ENCODE results near the gene EIF4G3. TPM values are rescaled to one million over a fixed set of nuclear protein-coding genes. Genes with fewer than 3 reads are reported as not detected.

Gene EIF4G3
- total and polyA plus RNA-seq, 2 donors (not counting 3 experiments of a cell fraction or from before 2014, with no cell fraction given) = 40.7 to 78.5 TPM

- no peaks in the 10 kb centered on the region for H3K4me1 ChIP-seq (ENCODE audit: control insufficient read depth, extremely low read depth, insufficient read depth, low read length)
- H3K79me2 ChIP-seq (ENCODE audit: control insufficient read depth, insufficient read depth, low read length) = peaks cover 3% of the 10 kb centered on the region
- no peak overlapping the region for H3K4me2 ChIP-seq (ENCODE audit: insufficient read depth, low read length)
- DNase-seq (ENCODE audit: low read depth, low spot score) (no peak), FAIRE-seq (no peak)
- no peak overlapping the region for H3K4me3 ChIP-seq (replicated peaks in 1 of 3; ENCODE audit: insufficient read depth in 1 of 3, low read depth in 1 of 3, low read length in 3 of 3)
- H3K9me1 ChIP-seq (replicated peaks; ENCODE audit: control insufficient read depth, extremely low read depth, insufficient read depth, low read length) = no peaks in the 10 kb centered on the region
- H3K9me3 ChIP-seq (replicated peaks; ENCODE audit: control insufficient read depth, insufficient read depth, low read length) = no peaks in the 10 kb centered on the region
- no peaks in the 10 kb centered on the region for H3K27me3 ChIP-seq (ENCODE audit: control insufficient read depth in 2 of 2, insufficient read depth in 2 of 2, low read length in 2 of 2)
- intact Hi-C loops (cut with micrococcal nuclease) = no loop called here
- H3K27ac ChIP-seq (ENCODE audit: insufficient read depth, low read depth, low read length) = no peak overlapping the region
- dilution Hi-C loops (cut with MboI; ENCODE audit: extremely low pct_ligation_motif_present, low sequenced_read_pairs) = no loop called here
- no peak overlapping the region for H3K9ac ChIP-seq (replicated peaks; ENCODE audit: extremely low read depth, insufficient read depth, low read length)
- BruUV-seq (replicated peaks) = no TSS peak
- TF ChIP-seq POLR2AphosphoS5 (IDR thresholded peaks at IDR 0.05; ENCODE audit: insufficient read depth, low read depth, low read length) = no peak
- no peak for TF ChIP-seq CTCF (IDR thresholded peaks at IDR 0.05; ENCODE audit: extremely low read depth in 1 of 2, insufficient read depth in 1 of 2, low read depth in 1 of 2, low read length in 2 of 2)
- H3K36me3 ChIP-seq (ENCODE audit: control insufficient read depth in 2 of 2, extremely low read depth in 1 of 2, insufficient read depth in 2 of 2, low read length in 2 of 2) = no peaks in the 10 kb centered on the region
- CTCF ChIA-PET = interaction anchor here (0.6 to 3.2 kb wide), 2 partner anchors 130 to 206 kb away, joined by 3 to 14 read pairs; no protein-coding TSS in a partner anchor
- H2AFZ ChIP-seq (ENCODE audit: low read depth, low read length) = no peak overlapping the region
- no peaks in the 10 kb centered on the region for H4K20me1 ChIP-seq (replicated peaks; ENCODE audit: control insufficient read depth, extremely low read depth, insufficient read depth, low read length)
- POLR2A ChIA-PET = no interaction called here
These were observed 187.8 kb downstream of the EIF4G3 start for GRCh38 chr1:20988943-20989342.

GRCh38 chr1:20987831-20988825, 188.6 kb downstream of the EIF4G3 start:
- Histone ChIP-seq H3K36me3 (ENCODE audit: control insufficient read depth in 2 of 2, extremely low read depth in 1 of 2, insufficient read depth in 2 of 2, low read length in 2 of 2) (no peaks in the 10 kb centered on the region), H3K9me3 (replicated peaks; ENCODE audit: control insufficient read depth, insufficient read depth, low read length) (no peaks in the 10 kb centered on the region), H3K9me1 (replicated peaks; ENCODE audit: control insufficient read depth, extremely low read depth, insufficient read depth, low read length) (no peaks in the 10 kb centered on the region), H4K20me1 (replicated peaks; ENCODE audit: control insufficient read depth, extremely low read depth, insufficient read depth, low read length) (no peaks in the 10 kb centered on the region), H2AFZ (ENCODE audit: low read depth, low read length) (no peak overlapping the region), H3K4me2 (ENCODE audit: insufficient read depth, low read length) (no peak overlapping the region), H3K9ac (replicated peaks; ENCODE audit: extremely low read depth, insufficient read depth, low read length) (no peak overlapping the region), H3K79me2 (ENCODE audit: control insufficient read depth, insufficient read depth, low read length) (peaks cover 3% of the 10 kb centered on the region), H3K27me3 (ENCODE audit: control insufficient read depth in 2 of 2, insufficient read depth in 2 of 2, low read length in 2 of 2) (no peaks in the 10 kb centered on the region), H3K27ac (ENCODE audit: insufficient read depth, low read depth, low read length) (no peak overlapping the region), H3K4me3 (replicated peaks in 1 of 3; ENCODE audit: insufficient read depth in 1 of 3, low read depth in 1 of 3, low read length in 3 of 3) (no peak overlapping the region), H3K4me1 (ENCODE audit: control insufficient read depth, extremely low read depth, insufficient read depth, low read length) (no peaks in the 10 kb centered on the region)
- ChIA-PET CTCF (interaction anchor here (1.0 to 3.2 kb wide), 3 partner anchors 205 to 291 kb away, joined by 3 to 14 read pairs (median 3); no protein-coding TSS in a partner anchor), POLR2A (no interaction called here)
- dilution Hi-C loops (cut with MboI; ENCODE audit: extremely low pct_ligation_motif_present, low sequenced_read_pairs) (no loop called here), intact Hi-C loops (cut with micrococcal nuclease) (no loop called here)
- FAIRE-seq (peak; percentile 44), DNase-seq (ENCODE audit: low read depth, low spot score) (no peak)
- TF ChIP-seq MYC (IDR thresholded peaks at IDR 0.05; ENCODE audit: low read depth, low read length) = no peak
- no peak for TF ChIP-seq JUN (IDR thresholded peaks at IDR 0.05; ENCODE audit: borderline replicate concordance, insufficient read depth, insufficient read length, low read depth)
- no peak for TF ChIP-seq POLR2AphosphoS5 (IDR thresholded peaks at IDR 0.05; ENCODE audit: insufficient read depth, low read depth, low read length)
- no peak for TF ChIP-seq CTCF (IDR thresholded peaks at IDR 0.05; ENCODE audit: extremely low read depth in 1 of 2, insufficient read depth in 1 of 2, low read depth in 1 of 2, low read length in 2 of 2)
- no peak for TF ChIP-seq MAX (IDR thresholded peaks at IDR 0.05; ENCODE audit: insufficient read depth, insufficient read length)
- TF ChIP-seq GATA2 (IDR thresholded peaks at IDR 0.05; ENCODE audit: insufficient read depth, insufficient read length, low read depth, low read length) = no peak
- TF ChIP-seq FOS (IDR thresholded peaks at IDR 0.05; ENCODE audit: borderline replicate concordance, insufficient read depth, low read length) = no peak
- TF ChIP-seq EZH2 (IDR thresholded peaks at IDR 0.05; ENCODE audit: borderline replicate concordance, low read depth, low read length, severe bottlenecking) = no peak
- no peak for TF ChIP-seq POLR2A (IDR thresholded peaks at IDR 0.05; ENCODE audit: low read depth, low read length)
- BruUV-seq (replicated peaks) = no TSS peak

Data from endothelial cell of umbilical vein (primary cell).